Activated CD8-positive, alpha-beta memory T cell treated with anti-CD3 and anti-CD28 coated beads, Interleukin-2, amount 50 U/mL, for 24 hours (primary cell): ENCODE data around the gene CAPS.

Experiments
- DNase-seq: peaks from one replicate; pipeline ENCODE4 v3.0.0-alpha.2; 2020; ENCODE audit errors: extremely low read depth

Gene CAPS

DNA sequence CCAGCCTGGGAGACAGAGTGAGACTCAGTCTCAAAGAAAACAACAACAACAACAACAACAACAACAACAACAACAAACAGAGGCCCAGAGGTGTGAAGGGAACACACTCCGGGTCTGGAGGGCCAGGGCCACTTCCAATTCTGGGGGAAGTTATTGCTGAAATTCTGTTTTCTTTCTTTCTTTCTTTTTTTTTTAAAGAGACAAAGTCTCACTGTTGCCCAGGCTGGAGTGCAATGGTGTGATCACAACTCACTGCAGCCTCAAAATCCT is 3.5 kb upstream of the CAPS start:
- no peak for DNase-seq

DNA sequence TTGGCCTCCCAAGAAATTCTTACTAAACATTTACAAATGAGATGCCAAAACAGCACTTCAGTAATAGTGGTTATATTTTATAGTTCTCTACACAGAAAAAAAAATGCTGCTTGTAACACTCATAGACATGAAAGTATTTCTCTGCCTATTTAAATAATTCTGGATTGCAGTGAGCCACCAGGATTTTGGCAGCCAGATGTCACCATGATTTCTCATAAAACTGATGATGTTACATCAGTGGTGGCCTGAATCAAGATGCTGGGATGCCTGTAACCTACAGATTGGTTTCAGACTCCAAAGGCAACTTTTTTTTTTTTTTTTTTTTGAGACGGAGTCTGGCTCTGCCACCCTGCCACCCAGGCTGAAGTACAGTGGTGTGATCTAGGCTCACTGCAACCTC is 2.7 kb upstream of the CAPS start:
- no peak for DNase-seq

DNA sequence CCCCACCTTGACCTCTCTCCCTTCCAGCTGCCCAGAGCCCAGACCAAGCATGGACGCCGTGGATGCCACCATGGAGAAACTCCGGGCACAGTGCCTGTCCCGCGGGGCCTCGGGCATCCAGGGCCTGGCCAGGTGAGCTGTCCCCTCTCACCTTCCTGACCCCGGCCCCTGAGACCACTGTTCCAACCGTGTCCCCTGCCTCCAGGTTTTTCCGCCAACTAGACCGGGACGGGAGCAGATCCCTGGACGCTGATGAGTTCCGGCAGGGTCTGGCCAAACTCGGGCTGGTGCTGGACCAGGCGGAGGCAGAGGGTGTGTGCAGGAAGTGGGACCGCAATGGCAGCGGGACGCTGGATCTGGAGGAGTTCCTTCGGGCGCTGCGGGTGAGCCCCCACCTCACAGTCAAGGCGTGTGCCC is 312 bp downstream of the CAPS start:
- no peak for DNase-seq

DNA sequence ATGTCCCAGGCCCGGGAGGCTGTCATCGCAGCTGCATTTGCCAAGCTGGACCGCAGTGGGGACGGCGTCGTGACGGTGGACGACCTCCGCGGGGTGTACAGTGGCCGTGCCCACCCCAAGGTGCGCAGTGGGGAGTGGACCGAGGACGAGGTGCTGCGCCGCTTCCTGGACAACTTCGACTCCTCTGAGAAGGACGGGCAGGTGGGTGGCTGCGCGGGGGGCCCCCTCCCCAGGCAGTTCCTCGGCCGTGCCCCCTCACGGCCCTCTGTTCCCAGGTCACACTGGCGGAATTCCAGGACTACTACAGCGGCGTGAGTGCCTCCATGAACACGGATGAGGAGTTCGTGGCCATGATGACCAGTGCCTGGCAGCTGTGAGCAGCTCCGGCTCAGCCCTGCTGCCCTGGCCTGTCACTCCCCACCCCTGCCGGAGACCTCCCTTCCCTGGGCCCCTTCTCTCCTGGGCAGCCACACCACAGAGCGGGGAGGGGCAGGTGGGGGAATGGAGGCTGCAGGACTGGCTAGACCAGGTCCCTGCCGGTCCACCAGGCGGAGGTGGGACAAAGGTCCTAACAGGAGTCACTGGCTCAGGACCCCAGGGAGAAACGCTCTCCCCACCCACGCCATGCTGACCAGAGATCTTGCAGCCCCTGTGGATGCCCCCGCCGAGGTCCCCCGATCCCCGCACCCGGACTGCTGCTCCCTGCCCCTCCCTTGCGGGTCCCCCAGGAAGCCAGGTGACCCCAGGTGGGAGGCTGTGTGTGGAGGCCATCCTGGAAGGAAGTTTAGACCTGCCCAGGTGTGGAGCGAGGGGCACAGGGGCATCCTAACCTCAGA is 1.1 kb downstream of the CAPS start:
- no peak for DNase-seq

DNA sequence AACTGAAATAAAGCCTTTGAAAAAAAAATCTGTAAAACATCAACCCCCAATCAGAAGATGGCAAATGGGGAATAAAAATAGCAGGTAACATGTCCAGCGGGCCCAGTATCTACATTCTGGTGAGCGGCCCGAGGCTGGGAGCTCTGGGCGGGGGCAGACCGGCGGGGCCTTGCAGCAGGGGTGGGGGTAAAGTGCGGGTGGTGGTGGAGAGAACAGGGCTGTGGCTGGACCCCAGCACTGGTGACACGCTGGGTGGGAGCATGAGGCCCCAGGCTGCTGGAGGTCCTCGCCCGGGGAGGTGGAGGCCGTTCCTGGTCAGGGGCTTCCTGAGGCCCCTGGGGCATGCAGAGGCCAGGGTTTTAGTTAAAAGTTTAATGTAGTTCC is 1.7 kb downstream of the CAPS start:
- no peak for DNase-seq

DNA sequence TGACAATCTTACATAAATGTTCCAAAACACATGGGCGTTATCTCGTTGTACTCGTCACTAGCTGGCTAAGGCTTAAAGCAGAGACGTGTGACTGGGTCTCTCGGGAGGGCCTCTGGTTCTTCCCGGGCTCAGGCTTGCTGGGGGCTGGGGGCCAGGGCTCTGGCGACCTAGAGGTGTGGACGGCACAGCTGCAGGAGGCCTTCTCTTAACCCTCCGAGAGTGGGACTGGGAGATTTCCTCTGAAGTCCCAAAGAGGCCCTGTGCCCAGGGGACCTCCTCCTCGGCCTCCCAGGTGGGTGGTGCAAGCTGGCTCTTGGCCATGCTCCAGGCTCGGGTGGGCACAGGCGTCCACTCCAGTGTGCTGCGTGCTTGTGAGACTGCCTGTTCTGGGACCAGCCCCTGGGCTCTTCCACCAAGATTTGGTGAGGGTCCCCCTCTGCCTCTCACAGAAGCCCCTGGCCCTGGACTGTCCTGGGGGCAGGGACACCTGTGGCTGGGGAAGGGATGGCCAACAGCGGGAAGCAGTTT is 2.2 kb downstream of the CAPS start:
- DNase-seq = no peak

DNA sequence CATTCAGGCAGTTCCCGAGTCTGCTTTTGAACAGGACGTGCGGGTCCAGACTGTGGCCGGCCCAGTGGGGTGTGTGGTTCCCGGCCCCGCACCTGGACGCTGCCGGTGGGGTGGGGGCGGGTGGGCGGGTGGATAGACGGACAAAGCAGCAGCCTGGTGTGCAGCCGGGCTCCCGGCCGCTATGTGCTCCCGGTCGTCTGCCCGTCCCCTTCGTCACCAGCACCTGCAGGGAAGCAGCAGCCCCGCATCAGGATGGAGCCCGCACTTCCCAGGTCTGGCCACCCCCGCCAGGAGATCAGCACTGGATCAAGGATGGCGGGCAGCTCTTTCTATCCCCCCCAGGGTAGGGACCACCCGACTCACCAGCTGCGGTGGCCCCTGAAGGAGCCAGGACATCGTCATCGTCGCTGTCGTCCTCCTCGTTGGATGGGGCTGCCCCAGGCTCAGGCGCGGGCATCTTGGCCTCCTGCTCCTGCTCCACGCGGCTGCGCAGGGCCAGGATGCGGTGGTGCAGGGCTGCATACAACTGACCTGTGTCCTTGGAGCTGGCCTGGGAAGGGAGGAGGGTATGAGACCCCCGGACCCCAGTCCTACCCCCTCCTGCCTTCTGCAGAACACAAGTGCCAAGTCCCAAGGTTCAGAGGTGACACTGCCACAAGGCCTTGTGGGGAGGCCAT is 3.5 kb downstream of the CAPS start:
- DNase-seq = no peak

DNA sequence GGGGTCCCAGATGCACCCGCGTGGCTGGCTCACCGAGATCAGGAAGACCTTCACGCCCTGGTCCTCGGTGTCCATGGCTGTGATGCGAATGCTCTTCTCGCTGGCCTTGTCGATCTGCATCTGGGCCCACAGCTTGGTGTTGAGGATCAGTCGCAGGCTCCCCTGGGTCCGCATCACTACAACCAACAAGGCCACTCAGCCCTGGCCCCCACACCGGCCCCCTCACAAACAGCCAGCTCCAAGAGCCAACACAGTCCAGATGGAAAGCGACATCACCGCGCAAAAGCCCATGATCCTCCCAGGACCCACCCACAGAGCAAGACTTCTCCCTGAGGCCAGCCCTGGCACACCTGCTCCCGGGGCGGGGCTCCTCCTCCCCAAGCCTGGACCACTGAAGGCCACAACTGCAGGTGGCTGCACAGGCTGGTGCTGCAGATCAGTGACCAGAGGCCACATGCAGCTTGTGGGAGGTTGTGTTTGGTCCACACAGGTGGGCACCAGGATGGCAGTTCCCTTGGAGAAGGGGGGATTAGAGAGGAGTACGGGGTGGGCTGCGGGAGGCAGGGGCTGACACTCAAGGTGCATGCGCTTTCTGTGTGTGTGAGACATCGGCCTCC is 4.5 kb downstream of the CAPS start:
- DNase-seq = no peak

DNA sequence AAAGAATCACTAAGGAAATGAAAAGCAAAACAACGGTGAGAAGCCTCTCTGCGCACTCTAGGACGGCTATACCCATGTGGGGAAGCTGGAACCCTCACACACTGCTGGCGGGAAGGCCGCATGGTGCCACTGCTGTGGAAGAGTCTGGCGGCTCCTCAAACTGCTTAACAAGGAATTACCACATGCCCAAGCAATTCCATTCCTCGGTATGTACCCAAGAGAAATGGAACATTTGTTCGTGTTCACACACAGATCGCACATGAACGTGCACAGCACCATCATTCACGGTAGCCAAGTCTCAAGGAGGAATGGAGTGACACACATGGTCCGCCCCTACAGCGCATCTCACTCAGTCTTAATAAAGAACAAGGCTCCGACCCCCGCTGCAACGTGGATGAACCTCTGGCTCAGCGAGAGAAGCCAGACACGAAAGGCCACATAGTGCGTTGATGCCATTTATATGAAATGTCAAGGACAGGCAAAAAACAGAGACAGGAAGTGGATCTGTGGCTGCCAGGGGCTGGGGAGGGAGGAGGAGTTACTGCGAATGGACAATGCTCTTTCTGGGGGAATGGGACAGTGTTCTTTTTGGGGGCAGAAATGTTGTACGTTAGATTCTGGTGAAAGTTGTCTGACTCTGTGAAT is 7.6 kb downstream of the CAPS start:
- DNase-seq = no peak

DNA sequence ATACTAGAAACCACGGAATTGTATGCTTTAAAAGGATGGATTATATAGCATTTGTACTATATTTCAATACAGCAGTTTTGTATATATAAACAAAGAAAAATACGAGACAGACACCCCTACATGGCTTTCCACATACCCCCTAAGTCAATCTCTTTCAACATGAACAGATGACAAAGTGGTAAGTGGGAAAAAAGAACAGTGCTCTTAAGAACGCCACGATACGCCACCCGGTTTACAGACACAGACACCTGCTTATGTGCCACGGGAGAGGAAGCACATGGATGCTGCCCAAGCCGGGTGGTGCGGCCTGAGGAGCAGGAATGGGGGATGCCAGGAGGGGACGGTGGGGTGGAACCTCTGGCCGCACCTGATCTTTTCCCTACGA is 8.1 kb downstream of the CAPS start:
- no peak for DNase-seq

DNA sequence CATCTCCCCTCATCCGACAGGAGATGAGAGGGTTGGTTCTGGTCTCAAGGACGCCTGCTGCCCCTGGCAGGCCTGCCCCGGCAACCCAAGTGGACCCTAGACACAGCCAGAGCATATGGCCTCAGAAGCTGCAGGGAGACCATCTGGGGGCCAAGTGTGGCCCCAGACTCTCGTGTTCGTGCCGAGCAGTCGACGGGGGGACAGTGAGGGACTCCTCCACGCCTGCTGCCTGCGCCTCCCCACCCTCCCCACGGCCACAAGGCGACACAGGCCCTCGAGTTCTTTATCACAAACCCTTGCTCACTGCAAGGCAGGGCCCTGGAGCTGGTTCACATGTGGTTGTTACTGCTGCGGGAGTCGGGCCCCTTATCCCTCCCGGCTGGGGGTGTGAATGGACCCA is 9.3 kb downstream of the CAPS start:
- DNase-seq = no peak

DNA sequence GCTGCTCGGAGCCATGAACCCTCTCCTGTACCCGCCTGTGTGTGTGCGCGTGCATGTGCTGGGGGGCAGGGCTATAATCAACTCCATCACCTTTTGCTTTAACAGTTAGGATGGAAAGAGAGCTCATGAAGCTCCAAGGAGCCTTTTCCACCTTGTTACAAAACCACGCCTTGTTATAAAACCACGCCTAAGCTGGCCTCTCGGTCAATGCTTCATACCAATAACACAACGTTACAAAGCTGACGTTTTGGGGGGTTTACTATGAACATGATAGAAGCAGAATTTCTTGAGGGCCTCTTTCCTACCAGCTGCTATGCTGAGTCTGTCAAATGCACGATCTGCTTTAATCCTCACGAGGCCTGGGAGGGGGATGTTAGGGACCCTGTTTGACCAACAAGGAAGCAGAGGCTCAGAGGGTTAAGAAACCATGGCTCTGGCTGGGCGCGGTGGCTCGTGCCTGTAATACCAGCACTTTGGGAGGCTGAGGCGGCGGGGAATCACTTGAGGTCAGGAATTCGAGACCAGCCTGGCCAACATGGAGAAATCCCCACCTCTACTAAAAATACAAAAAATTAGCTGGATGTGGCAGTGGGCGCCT is 11.9 kb downstream of the CAPS start:
- DNase-seq = no peak

DNA sequence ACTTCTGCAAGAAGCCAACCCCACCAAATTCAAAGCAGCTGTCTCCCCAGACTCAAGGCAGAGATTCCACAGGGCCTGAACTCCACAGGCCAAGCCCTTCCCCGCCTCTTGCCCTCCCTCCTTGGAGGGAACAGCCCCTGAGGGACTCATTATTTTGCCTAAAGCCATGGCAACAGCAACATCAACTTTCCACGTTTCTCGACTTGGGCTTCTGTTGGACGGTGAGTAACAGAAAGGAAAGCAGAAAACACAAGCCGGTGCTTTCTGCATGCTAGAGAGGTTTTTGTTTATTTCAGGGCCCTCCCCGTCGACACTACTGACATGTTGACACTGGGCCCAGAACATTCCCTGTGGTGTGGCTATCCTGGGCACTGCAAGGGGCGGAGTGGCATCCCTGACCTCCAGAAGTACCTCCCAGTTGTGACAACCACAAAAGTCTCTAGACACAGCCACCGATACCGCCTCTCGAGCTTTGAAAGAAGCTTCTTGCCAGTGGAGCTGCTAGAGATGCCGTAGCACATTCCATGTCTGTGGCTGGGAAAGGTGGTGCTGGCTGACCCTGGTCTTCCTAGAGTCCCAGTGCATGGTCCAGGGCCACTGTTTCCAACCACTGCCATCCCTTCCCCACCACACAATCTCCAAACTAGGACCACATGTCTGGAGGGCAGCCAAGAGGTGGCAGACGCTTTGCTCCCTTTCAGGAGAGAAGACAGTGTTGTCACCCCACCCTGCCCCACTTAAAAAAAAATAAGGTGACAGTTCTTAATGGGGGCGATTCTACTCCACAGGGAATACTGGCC is 12.8 kb downstream of the CAPS start:
- DNase-seq = no peak

DNA sequence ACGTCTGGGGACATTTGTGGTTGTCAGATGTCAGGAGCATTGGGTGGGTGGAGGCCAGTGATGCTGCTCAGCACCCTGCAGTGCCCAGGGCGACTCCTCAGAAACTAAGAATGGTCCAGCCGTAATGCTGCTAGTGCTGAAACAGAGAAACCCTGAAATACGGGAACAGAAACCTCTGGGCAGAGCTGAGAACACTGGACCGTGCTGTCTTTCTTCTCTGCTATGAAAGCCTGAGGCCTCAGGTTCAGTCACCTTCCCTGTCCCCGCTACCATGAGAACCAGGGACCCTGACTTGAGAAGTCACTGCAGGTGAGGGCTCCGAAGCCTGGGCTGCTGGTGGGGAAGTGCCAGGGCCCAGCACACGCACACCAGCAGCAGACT is 13.4 kb downstream of the CAPS start:
- DNase-seq = no peak

DNA sequence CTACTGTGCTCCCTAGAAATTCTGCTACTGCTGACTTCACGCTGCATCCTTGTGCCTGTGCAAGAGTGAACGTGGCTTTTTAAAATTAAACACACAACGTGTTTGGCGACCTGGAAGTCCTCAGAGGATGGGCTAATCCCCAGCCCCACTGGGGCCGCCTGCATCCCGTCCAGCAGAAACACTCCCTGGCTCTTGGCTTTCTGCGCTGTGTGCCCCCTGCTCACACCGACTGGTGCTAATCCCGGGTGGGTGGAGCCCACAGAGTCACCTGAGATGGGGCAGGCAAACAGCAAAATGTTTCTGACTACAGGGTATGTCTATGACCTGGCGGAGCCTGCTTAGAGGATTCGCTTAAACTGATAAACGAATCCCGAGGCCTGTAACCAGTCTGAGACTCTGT is 15.1 kb downstream of the CAPS start:
- no peak for DNase-seq

DNA sequence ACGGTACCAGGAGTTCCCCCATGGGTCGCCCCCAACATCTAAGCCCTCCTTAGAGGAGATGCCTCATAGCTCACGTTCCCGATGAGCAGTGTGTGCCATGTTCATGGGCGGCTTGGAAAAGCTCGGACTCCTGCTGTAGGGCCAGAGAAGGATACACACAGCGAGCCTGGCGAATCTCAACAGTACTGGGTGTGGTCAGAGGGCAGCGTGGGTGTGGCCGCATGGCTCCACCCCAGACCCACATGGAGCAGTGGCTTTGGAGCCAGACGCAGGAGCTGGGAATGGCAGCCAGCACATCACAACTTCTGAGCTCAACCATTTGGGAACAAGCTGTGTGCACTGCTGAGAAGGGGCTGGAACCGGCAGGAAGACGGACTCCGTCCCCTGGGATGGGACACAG is 15.6 kb downstream of the CAPS start:
- no peak for DNase-seq

DNA sequence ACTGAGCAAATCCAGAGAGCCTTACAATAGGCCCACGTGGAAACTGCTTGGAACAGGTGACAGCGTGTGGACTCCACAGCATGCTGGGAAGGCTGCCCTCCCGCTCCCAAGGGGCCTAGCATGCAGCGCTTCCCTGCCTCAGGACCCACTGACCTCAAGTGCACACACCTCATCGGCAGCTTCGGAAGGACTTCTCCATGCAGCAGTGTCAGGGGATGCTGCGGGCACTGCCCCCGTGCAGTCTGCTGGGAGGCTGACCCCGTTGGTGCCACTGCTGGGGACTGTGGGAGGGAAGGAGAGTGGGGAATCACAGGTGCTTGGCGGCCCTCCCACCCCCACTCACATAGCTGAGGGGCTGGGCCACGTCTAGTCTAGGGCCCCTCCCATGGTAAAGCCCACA is 17.2 kb downstream of the CAPS start:
- DNase-seq = no peak

DNA sequence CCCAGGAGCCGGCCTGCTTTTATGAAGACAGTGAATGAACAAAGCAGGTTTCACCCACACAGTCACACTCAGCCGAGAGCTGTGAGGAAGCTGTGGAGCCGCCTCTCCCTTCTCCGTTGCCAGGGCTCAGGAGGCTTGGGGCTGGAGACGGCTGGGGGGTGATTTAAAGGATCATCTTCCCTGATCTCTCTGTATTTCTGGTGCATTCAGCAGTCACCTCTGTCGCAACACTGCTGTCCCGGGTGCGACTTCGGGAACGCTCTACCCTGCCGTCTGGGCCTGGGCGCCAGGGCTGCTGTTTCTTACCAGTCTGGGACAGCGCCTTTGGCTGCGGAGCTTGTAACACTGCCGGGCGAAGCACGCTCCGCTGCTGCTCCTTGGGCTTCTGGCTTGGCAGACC is 18.1 kb downstream of the CAPS start:
- no peak for DNase-seq

DNA sequence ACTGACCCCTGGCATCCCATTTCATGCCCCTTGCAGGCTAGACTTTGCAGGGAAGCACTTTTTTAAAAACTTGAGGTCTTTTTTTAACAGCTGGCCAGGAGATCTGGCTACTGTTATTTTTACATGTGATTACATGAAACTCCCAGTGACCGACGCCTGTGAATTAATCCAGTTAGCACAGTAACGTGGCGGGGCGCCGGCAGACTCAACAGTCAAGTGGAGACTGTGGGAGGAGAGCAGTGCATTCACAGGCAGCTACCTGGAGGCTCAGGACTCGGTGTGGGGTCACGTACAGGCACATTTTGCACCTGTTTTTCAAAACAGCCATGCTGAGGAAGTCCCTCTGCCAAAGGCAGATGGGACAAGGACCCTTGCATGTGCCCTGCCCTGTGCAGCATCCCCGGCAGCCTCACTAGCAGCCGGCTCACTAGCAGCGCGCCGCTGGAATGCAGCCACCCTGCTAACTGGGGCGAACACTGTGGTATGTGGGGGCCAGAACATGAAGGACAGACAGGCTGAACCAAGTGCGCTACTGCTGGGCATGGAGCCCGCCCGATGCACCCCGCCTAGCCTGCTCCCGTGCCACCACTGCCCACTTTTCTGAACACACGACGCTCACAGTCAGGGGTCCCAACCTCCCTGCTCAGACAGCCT is 18.7 kb downstream of the CAPS start:
- DNase-seq = no peak

DNA sequence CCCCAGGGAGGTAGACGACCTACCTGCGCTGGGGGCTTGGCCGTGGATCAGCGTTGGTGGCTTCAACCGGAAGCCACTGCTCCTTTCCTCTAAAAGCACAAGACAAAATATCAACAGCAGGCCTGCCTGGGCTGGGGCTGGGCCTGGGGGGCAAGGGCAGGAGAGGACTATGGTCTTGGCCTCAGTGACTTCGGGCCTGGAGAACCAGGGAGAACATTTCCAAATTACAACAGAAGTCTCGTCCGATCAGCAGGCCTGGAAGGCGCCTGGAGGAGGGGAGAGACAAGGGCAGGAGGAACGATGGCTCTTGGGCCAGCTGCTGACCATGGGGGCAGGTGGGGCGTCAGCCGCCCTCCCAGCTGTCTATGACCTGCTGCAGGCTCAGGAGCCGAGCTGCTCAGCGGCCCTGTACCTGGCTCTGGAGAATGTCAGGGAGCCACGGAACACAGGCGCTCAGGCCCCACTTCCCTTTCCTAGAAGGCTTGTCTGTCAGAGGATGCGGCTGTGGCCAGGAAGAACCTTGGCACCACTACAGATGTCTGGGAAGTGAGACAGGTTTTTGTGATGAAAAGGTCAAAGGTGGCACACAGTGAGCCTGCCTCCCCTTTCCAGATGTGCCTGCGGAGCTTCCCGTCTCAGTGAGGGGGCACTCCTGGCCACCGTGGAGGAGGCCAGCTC is 19.5 kb downstream of the CAPS start:
- no peak for DNase-seq

DNA sequence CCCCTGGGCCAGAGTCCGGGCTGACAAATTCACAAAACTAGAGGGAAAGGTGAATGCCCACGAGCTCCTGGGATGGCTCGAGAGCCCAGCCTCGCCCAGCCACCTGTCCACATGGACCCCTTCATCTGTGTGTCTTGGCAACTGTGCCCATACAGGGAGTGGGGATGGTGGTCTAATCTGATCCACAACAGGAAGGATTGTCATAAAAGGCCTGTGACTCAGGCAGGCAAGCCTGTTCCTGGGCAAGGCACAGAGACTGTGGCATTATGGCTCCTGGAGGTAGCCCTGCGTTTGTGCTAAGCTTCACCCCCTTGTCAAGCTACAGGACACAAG is 20.0 kb downstream of the CAPS start:
- no peak for DNase-seq
